ENCODE data around the gene GPSM1.

DNA sequence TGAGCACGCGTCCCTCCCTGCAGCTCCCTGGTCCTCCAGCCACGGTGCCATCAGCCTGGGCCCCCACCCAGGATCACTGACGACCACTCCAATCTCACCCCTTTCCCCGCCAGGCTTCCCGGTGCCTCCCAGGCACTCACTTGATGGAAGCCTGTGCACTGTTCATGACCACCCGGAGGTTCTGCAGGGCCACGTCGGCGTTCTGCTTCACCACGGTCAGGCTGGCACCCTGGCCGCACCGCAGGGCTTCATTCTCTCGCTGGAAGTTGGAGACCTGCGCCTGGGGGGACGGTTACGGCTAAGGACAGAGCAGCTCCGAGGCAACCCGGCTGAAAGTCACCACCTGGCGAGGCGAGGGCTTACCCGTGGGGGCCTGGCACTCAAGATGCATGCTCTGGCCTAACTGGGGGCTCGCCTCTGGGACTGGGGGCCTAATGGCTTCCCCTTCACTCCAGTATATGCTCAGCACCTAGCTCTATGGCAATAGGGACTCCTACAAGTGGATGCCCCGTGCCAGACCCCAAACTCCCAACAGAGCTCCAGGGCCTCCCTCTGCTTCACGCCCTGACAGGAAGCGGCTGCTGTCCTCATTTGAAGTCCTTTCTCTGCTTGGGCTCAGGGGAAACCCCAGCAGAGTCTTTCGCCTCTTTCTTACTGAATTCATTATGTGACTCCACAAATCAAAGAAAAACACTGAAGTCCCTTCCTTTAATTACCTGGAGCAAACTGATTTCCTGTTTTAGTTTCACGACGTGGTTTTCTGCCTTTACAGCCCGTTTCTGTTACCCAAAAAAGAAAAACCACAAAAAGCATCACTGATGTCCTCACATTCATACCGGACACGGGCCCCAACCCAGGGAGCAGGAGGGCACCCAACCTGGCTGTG is 76.8 kb downstream of the GPSM1 start:
- TF ChIP-seq, protein P1, sequence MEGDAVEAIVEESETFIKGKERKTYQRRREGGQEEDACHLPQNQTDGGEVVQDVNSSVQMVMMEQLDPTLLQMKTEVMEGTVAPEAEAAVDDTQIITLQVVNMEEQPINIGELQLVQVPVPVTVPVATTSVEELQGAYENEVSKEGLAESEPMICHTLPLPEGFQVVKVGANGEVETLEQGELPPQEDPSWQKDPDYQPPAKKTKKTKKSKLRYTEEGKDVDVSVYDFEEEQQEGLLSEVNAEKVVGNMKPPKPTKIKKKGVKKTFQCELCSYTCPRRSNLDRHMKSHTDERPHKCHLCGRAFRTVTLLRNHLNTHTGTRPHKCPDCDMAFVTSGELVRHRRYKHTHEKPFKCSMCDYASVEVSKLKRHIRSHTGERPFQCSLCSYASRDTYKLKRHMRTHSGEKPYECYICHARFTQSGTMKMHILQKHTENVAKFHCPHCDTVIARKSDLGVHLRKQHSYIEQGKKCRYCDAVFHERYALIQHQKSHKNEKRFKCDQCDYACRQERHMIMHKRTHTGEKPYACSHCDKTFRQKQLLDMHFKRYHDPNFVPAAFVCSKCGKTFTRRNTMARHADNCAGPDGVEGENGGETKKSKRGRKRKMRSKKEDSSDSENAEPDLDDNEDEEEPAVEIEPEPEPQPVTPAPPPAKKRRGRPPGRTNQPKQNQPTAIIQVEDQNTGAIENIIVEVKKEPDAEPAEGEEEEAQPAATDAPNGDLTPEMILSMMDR (IDR thresholded peaks at IDR 0.05), result no peak
- no peak for TF ChIP-seq EZH2 (IDR thresholded peaks at IDR 0.05; ENCODE audit: borderline replicate concordance, insufficient read depth, low read depth, low read length, poor library complexity, severe bottlenecking)

All from B cell (primary cell).